Right renal pelvis (tissue), 4 donors: ENCODE data around the gene ECHDC3. TPM values are rescaled to one million over a fixed set of nuclear protein-coding genes. Genes with fewer than 3 reads are reported as not detected.
"Not testable (repeated sequence)": the region's sequence is repeated elsewhere in the genome, so short reads cannot be mapped to it uniquely, and the experiment has no call there.

ENCODE experiments used
- DNase-seq, 4 donors: peaks; one replicate each; pipeline ENCODE4 v3.0.0-alpha.2; 2013; ENCODE audit warnings: low read depth in 4 of 4, low spot score in 3 of 4, missing footprints in 1 of 4
- polyA plus RNA-seq, 4 donors: library from polyadenylated mRNA; unstranded; fragments of 120-200 nt; gene quantifications; one replicate each; pipeline ENCODE4 v1.2.1, GENCODE V29; 2013; ENCODE audit not compliant: insufficient read length in 4 of 4

The ECHDC3 gene
- polyA plus RNA-seq: 10 to 100 TPM in 3 of 4 donors, 1 to 10 TPM in 1; 9.4 to 18.9 (median 15.9) TPM

- DNase-seq: peak in 1 of 4 donors; percentile 39
Observed at GRCh38 chr10:11742009-11742778, at the start of gene ECHDC3. ECHDC3 (plus strand) TSS chr10:11742382; CDS start chr10:11742577, 195 bp downstream.

- DNase-seq: no peak
Observed at GRCh38 chr10:11693376-11693775, 48.8 kb upstream of the ECHDC3 start.

- no peak for DNase-seq
Observed at GRCh38 chr10:11695779-11696178, 46.4 kb upstream of the ECHDC3 start.

GRCh38 chr10:11697718-11698527 is 44.3 kb upstream of the ECHDC3 start:
- DNase-seq: no peak

DNA sequence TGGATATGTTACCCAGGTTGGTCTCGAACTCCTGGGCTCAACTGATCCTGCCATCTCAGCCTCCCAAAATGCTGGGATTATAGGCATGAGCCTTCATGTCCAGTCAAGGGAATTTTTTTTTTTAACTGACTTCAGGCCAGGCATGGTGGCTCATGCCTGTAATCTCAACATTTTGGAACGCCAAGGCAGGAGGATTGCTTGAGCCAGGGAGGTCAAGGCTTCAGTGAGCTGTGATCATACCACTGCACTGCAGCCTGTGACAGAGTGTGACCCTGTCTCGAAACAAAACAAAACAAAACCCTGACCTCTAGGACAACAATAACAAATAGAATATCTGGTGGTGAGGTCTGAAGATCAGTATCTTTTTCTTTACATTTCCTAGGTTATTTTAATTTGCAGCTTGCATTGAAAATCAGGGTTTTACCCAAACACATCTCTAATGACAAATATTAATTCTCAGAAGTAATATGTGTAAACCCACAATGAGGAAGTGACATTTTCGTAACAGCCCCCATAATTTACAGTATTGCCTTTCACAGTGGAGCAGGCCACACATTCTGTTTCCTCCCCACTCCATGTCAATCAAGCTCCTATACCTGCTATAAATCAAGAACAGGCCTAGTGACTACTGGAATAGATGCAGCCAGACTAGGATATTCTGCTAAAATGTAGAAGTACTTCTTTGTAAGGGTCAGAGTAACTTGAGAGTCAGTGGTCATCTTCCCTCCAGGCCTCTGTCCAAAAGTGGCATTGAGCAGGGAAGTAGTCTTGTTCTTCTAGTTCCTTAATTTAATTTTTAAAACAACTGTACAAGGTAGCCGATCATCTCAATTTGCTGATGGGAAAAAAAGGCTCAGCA is 43.3 kb upstream of the ECHDC3 start:
- DNase-seq: no peak

DNA sequence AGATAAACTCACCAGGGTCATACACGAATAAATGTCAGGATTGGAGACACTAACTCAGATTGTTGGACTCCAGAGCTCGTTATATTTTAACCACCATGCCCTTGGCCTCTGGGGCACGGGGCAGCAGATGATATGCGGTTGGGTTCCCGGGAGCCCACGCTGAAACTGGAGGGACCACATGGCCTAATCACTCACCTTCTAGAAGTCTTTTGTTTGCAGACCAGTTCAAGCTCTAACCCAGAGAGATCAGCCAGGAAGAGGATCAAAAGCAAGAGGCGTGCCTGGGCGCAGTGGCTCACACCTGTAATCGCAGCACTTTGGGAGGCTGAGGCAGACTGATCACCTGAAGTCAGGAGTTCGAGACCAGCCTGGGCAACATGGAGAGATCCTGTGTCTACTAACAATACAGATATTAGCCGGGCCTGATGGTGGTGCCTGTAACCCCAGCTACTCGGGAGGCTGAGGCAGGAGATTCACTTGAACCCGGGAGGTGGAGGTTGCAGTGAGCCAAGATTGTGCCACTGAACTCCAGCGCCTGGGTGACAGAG is 42.6 kb upstream of the ECHDC3 start:
- no peak for DNase-seq

GRCh38 chr10:11700539-11700938 is 41.6 kb upstream of the ECHDC3 start:
- no peak for DNase-seq

DNA sequence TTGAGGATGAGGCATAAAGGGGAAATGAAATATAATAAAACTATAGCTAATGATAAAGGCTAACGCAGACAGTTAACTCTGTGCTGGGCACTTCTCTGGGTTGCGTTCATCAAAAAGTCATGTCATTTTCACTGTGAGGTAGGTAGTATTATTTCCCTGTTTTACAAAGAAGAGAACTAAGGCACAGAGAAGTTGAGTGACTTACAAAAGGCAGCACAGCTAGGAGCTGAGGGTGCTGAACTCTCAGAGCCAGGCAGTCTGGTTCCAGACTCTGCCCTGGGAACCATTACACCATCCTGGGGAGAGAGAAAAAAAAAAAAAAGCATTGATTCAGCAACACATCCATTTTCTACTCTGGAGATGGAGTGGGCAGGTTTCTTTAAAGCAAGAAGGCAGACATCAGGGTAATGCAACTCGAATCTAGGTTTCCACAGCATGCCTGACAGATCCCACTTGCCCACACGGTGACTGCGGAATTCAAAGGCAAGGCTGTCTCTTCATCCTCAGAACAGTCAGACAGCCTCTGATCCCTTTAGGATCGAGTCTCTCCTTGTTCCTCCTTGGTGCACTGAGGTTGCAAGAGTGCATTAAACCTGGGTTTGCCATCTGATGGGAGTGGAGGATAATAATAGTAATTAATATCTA is 40.6 kb upstream of the ECHDC3 start:
- DNase-seq: no peak

GRCh38 chr10:11702264-11702663 is 39.9 kb upstream of the ECHDC3 start:
- no peak for DNase-seq

DNA sequence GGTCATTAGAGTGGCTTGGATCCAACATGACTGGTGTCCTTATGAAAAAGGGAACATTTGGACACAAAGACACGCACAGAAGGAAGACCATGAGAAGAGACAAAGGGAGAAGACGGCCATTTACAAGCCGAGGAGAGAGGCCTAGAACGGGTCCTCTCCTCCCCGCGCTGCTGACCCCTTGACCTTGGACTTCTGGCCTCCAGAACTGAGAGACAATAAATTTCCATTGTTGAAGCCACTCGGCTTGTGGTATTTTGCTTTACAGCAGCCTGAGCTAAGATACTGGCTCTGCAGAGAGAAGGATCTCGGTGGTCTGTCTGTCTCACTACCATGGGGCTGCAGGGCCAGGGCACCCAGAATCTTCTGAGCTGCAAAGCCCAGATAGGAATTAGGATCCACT is 38.1 kb upstream of the ECHDC3 start:
- no peak for DNase-seq

DNA sequence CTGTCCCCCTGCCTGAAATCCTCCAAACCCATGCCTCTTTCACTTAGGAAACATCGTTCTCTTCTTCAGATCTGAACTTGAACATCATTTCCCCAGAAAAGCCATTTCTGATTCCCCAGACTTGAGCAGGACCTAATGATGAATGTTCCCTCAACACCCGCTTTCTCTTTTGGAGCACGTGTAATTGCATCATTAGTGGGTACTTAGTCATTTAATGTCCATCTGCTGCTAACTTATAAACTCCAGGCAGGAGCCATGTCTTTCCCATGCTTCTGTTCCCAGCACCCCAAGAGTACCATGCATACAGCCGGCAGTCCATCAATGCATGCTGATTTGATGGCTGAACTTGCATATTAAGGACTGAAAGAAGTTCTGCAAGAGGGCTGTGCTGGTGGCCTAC is 36.5 kb upstream of the ECHDC3 start:
- DNase-seq: no peak

DNA sequence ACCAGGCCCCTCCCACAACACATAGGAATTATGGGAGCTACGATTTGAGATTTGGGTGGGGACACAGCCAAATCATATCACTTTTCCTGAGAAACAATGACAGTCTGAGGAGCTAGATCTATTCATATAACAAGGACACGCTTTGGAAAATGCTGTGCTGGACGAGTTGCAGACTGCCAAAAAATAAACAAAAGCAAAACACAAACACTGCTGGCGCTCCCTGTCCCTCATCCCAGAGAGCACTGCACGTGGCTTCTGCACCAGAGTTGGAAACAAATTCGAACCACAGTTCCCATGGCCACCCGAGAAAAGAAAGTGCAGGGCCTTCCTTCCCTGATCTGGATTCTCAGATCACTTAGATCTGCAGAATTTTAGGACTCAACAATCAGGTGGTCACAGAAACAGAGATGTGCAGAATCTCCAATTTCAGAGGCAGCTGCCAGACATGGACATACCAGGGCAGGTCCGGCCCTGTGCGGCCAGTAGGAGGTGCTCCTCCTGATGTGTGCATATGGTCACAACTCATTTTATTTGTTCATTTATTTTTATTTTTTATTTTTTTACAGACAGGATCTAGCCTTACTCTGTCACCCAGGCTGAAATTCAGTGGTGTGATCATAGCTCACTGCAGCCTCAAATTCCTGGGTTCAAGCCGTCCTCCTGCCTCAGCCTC is 35.2 kb upstream of the ECHDC3 start:
- DNase-seq: no peak

- DNase-seq: no peak
Observed at GRCh38 chr10:11707624-11708350, 34.4 kb upstream of the ECHDC3 start.

DNA sequence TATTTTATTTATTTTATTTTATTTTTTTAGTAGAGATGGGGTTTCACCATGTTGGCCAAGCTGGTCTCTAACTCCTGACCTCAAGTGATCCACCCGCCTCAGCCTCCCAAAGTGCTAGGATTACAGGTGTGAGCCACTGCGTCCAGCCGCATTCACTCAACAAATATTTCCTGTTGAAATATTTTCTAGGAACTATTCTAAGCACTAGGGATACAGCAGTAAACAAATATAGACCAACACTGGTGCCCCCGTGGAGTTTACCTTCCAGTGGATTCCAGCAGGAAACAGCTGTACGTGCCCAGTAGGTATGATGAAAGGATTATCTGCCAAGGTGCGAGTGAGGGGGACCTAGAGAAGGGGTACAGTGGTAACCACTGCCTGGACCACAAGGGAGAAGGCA is 33.4 kb upstream of the ECHDC3 start:
- DNase-seq: not testable (repeated sequence)

DNA sequence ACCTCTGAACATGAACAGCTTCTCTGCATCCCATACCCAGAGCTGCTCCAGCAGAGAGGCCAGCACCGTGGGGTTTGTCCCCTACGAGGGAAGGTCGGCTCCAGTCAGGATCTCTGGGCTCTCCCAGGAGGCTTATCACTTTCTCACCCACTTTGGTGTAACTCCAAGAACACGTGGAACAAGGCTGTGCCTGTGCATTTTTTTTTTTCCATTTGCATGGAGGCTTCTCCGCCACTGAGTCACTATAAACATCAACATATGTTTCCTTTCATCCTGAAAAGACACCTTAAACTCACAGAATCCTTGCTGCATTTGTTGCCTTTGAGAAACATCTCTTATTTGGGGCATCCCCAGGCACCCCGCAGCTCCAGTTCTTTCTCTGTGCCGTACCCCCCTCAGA is 29.4 kb upstream of the ECHDC3 start:
- DNase-seq: no peak

DNA sequence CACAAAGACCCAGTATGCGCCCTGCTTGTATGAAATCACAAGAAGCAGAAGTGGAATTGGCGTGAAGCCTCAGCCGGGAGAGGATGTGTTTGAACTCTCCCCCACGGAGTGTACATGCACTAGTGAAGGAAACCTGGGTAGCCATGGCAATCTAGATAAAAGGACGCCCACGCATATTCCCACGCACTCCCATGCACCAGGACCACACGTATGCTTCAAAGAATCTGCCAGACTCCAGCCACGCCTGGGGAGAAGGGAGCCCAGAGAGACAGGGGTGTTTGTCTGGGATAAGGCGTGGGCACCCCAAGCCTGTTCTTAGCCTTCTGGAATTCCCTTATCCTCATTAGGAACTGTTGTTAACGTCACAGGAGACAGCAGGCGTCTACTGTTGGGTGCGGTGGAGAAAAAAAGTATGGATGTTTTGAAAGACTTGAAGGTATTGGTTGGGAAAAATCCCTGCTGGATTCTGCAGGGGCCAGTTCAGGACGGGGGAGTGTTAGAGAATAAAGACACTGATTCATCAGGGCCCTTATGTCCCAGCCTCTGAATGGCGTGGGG is 28.9 kb upstream of the ECHDC3 start:
- DNase-seq: no peak

DNA sequence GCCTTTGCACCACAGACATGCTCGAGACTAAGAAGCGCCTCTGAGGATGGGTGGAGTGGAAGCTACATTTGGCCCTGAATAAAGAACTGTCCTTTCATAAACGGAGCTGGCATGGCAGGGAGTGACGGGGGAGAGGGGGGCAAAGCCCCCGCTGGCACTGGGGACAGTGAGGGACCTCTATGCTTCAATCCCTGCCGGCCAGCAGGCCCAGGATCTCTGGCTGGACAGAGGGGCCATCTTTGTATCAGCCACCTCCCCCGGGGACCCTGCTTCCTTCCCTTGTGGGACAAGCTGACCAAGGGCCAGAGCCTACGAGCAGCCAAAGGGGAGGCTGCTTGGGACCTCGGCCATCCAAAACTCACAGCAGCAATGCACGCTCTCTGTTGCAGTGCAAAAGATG is 28.2 kb upstream of the ECHDC3 start:
- no peak for DNase-seq

DNA sequence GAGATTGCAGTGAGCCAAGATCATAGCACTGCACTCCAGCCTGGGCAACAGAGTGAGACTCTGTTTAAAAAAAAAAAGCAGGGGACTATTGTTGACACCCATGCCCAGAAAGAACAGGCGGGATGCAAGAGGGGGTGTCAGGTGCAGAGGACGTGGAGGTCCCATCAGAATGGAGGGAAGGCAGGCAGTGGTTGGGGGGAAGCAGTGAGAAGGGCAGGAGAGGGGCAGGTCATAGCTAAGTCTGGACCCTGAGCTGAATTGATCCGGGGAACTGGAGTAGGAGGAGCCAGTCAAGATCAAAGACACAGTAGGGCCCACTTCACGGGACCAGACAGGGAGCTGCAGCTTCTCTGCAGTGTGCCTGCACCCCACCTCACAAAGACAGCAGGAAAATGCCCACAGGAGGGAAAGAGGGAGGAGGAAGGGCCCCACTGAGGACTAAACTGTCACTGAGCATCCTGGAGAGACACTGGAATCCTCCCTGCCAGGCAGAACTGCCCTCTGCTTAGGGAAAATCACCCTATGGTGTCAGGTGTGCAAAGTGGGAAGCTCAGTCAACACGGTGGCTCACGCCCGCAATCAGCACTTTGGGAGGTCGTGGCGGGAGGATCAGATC is 27.3 kb upstream of the ECHDC3 start:
- no peak for DNase-seq
